ENCODE measurements around the gene CBX3. TPM values are rescaled to one million over a fixed set of nuclear protein-coding genes. Genes with fewer than 3 reads are reported as not detected.

Gene CBX3
- total and polyA plus RNA-seq, 2 experiments from 2014 or later, result 236 to 249 TPM

- H4K20me1 ChIP-seq (replicated peaks; ENCODE audit: insufficient read depth), result peaks cover 71% of the 10 kb centered on the region
- Mint-ChIP-seq H3K27ac (peak overlapping the region; percentile 30; the same call in 1 of the 2 replicates), H3K9me3 (peaks cover 18% of the 10 kb centered on the region), H3K36me3 (ENCODE audit: low read depth) (peaks cover 100% of the 10 kb centered on the region), H3K4me3 (peak overlapping the region; percentile 100), H3K4me1 (peaks cover 53% of the 10 kb centered on the region), H3K27me3 (ENCODE audit: insufficient read depth, low read depth, poor library complexity) (peaks cover 66% of the 10 kb centered on the region)
- H3K4me3 ChIP-seq, result peak overlapping the region; percentile 71
- no peak for DNase-seq (ENCODE audit: low spot score)
- no peaks in the 10 kb centered on the region for H3K9me2 ChIP-seq (ENCODE audit: insufficient read depth)
- TF ChIP-seq, protein P1, sequence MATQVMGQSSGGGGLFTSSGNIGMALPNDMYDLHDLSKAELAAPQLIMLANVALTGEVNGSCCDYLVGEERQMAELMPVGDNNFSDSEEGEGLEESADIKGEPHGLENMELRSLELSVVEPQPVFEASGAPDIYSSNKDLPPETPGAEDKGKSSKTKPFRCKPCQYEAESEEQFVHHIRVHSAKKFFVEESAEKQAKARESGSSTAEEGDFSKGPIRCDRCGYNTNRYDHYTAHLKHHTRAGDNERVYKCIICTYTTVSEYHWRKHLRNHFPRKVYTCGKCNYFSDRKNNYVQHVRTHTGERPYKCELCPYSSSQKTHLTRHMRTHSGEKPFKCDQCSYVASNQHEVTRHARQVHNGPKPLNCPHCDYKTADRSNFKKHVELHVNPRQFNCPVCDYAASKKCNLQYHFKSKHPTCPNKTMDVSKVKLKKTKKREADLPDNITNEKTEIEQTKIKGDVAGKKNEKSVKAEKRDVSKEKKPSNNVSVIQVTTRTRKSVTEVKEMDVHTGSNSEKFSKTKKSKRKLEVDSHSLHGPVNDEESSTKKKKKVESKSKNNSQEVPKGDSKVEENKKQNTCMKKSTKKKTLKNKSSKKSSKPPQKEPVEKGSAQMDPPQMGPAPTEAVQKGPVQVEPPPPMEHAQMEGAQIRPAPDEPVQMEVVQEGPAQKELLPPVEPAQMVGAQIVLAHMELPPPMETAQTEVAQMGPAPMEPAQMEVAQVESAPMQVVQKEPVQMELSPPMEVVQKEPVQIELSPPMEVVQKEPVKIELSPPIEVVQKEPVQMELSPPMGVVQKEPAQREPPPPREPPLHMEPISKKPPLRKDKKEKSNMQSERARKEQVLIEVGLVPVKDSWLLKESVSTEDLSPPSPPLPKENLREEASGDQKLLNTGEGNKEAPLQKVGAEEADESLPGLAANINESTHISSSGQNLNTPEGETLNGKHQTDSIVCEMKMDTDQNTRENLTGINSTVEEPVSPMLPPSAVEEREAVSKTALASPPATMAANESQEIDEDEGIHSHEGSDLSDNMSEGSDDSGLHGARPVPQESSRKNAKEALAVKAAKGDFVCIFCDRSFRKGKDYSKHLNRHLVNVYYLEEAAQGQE (IDR thresholded peaks at IDR 0.05; ENCODE audit: unreplicated experiment), result no peak
- TF ChIP-seq, protein P2, sequence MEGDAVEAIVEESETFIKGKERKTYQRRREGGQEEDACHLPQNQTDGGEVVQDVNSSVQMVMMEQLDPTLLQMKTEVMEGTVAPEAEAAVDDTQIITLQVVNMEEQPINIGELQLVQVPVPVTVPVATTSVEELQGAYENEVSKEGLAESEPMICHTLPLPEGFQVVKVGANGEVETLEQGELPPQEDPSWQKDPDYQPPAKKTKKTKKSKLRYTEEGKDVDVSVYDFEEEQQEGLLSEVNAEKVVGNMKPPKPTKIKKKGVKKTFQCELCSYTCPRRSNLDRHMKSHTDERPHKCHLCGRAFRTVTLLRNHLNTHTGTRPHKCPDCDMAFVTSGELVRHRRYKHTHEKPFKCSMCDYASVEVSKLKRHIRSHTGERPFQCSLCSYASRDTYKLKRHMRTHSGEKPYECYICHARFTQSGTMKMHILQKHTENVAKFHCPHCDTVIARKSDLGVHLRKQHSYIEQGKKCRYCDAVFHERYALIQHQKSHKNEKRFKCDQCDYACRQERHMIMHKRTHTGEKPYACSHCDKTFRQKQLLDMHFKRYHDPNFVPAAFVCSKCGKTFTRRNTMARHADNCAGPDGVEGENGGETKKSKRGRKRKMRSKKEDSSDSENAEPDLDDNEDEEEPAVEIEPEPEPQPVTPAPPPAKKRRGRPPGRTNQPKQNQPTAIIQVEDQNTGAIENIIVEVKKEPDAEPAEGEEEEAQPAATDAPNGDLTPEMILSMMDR (conservative IDR thresholded peaks at IDR 0.05; ENCODE audit: low read depth in 2 of 2), result no peak
- TF ChIP-seq, protein P3, sequence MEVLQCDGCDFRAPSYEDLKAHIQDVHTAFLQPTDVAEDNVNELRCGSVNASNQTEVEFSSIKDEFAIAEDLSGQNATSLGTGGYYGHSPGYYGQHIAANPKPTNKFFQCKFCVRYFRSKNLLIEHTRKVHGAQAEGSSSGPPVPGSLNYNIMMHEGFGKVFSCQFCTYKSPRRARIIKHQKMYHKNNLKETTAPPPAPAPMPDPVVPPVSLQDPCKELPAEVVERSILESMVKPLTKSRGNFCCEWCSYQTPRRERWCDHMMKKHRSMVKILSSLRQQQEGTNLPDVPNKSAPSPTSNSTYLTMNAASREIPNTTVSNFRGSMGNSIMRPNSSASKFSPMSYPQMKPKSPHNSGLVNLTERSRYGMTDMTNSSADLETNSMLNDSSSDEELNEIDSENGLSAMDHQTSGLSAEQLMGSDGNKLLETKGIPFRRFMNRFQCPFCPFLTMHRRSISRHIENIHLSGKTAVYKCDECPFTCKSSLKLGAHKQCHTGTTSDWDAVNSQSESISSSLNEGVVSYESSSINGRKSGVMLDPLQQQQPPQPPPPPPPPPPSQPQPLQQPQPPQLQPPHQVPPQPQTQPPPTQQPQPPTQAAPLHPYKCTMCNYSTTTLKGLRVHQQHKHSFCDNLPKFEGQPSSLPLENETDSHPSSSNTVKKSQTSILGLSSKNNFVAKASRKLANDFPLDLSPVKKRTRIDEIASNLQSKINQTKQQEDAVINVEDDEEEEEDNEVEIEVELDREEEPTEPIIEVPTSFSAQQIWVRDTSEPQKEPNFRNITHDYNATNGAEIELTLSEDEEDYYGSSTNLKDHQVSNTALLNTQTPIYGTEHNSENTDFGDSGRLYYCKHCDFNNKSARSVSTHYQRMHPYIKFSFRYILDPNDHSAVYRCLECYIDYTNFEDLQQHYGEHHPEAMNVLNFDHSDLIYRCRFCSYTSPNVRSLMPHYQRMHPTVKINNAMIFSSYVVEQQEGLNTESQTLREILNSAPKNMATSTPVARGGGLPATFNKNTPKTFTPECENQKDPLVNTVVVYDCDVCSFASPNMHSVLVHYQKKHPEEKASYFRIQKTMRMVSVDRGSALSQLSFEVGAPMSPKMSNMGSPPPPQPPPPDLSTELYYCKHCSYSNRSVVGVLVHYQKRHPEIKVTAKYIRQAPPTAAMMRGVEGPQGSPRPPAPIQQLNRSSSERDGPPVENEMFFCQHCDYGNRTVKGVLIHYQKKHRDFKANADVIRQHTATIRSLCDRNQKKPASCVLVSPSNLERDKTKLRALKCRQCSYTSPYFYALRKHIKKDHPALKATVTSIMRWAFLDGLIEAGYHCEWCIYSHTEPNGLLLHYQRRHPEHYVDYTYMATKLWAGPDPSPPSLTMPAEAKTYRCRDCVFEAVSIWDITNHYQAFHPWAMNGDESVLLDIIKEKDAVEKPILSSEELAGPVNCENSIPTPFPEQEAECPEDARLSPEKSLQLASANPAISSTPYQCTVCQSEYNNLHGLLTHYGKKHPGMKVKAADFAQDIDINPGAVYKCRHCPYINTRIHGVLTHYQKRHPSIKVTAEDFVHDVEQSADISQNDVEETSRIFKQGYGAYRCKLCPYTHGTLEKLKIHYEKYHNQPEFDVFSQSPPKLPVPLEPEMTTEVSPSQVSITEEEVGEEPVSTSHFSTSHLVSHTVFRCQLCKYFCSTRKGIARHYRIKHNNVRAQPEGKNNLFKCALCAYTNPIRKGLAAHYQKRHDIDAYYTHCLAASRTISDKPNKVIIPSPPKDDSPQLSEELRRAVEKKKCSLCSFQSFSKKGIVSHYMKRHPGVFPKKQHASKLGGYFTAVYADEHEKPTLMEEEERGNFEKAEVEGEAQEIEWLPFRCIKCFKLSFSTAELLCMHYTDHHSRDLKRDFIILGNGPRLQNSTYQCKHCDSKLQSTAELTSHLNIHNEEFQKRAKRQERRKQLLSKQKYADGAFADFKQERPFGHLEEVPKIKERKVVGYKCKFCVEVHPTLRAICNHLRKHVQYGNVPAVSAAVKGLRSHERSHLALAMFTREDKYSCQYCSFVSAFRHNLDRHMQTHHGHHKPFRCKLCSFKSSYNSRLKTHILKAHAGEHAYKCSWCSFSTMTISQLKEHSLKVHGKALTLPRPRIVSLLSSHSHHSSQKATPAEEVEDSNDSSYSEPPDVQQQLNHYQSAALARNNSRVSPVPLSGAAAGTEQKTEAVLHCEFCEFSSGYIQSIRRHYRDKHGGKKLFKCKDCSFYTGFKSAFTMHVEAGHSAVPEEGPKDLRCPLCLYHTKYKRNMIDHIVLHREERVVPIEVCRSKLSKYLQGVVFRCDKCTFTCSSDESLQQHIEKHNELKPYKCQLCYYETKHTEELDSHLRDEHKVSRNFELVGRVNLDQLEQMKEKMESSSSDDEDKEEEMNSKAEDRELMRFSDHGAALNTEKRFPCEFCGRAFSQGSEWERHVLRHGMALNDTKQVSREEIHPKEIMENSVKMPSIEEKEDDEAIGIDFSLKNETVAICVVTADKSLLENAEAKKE (CRISPR knock-in tag; IDR thresholded peaks at IDR 0.05), result no peak
- no peak for TF ChIP-seq STAT1 (IDR thresholded peaks at IDR 0.05; ENCODE audit: unreplicated experiment)
- no peak for TF ChIP-seq EZH2 (IDR thresholded peaks at IDR 0.05; ENCODE audit: low read depth, unreplicated experiment)
- no peak for TF ChIP-seq CREB1 (CRISPR knock-in tag; IDR thresholded peaks at IDR 0.05; ENCODE audit: low read depth)
- no peak for TF ChIP-seq NANOG (IDR thresholded peaks at IDR 0.05; ENCODE audit: borderline replicate concordance)
- TF ChIP-seq POLR2AphosphoS5 (IDR thresholded peaks at IDR 0.05; ENCODE audit: low read depth), result no peak
- no peak for TF ChIP-seq EZH2phosphoT487 (IDR thresholded peaks at IDR 0.05; ENCODE audit: unreplicated experiment)
- no peak for TF ChIP-seq ZNF331 (CRISPR knock-in tag; IDR thresholded peaks at IDR 0.05; ENCODE audit: low read depth)
- no peak for TF ChIP-seq JUNB (IDR thresholded peaks at IDR 0.05; ENCODE audit: unreplicated experiment)
- no peak for TF ChIP-seq ZNF114 (CRISPR knock-in tag; IDR thresholded peaks at IDR 0.05)
- TF ChIP-seq, protein P4, sequence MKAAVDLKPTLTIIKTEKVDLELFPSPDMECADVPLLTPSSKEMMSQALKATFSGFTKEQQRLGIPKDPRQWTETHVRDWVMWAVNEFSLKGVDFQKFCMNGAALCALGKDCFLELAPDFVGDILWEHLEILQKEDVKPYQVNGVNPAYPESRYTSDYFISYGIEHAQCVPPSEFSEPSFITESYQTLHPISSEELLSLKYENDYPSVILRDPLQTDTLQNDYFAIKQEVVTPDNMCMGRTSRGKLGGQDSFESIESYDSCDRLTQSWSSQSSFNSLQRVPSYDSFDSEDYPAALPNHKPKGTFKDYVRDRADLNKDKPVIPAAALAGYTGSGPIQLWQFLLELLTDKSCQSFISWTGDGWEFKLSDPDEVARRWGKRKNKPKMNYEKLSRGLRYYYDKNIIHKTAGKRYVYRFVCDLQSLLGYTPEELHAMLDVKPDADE (IDR thresholded peaks at IDR 0.05), result no peak
- peaks cover 48% of the 10 kb centered on the region for H3F3A ChIP-seq (replicated peaks; ENCODE audit: low read depth)
- no peak overlapping the region for H2AFZ ChIP-seq
- peak overlapping the region; percentile 75 for H3K27ac ChIP-seq (ENCODE audit: low read depth)
- no peaks in the 10 kb centered on the region for H3K27me3 ChIP-seq (ENCODE audit: insufficient read depth)
- no peak for ATAC-seq
- H3K79me2 ChIP-seq (replicated peaks; ENCODE audit: insufficient read depth), result peaks cover 93% of the 10 kb centered on the region
- peak overlapping the region; percentile 81 for H3K4me2 ChIP-seq
- H3K4me1 ChIP-seq (ENCODE audit: insufficient read depth), result peaks cover 18% of the 10 kb centered on the region
- H3K36me3 ChIP-seq (ENCODE audit: insufficient read depth), result peaks cover 80% of the 10 kb centered on the region
Observed at GRCh38 chr7:26195867-26196657, 5.5 kb upstream of the CBX3 start.

Data from GM23338 (cell line).